ENCODE results near the gene RAB27B.

- no peak for TF ChIP-seq ZNF133 (tag by site-specific recombination; IDR thresholded peaks at IDR 0.05)
- TF ChIP-seq ZNF132 (tag by site-specific recombination; IDR thresholded peaks at IDR 0.05; ENCODE audit: borderline replicate concordance), result no peak
- TF ChIP-seq GLI2 (tag by site-specific recombination; IDR thresholded peaks at IDR 0.05; ENCODE audit: borderline replicate concordance, low read depth), result no peak
- TF ChIP-seq ZNF202 (tag by site-specific recombination; IDR thresholded peaks at IDR 0.05; ENCODE audit: borderline replicate concordance), result no peak
- no peak for TF ChIP-seq CTCF (tag by site-specific recombination; IDR thresholded peaks at IDR 0.05)
- no peak for TF ChIP-seq REPIN1 (tag by site-specific recombination; IDR thresholded peaks at IDR 0.05; ENCODE audit: low read depth)
These were observed 43.0 kb downstream of the RAB27B start for GRCh38 chr18:54871231-54871630.

All from HEK293 (cell line).